Cardiac septum (tissue), 1 donor: ENCODE results near the gene ATP2B2. TPM values are rescaled to one million over a fixed set of nuclear protein-coding genes. Genes with fewer than 3 reads are reported as not detected.

Experiments used
- DNase-seq: peaks from one replicate; pipeline ENCODE4 v3.0.0-alpha.2; 2020; ENCODE audit warnings: low spot score
- intact Hi-C: fragments of 100-400 bp; cut with DNase I; formaldehyde crosslinking; loops from one replicate; pipeline ENCODE4 v1.14.0; 2022
- total RNA-seq: library from RNA; stranded (reverse); fragmentation: NEBNext Ultra II Directional; extraction: Animal tissue kit (Norgen Biotek cat#: 25700); gene quantifications from one replicate; pipeline ENCODE4 v1.2.1, GENCODE V29; 2021
- donor health status: DM: no; HTN: no; CAD: no.

Gene ATP2B2
- total RNA-seq, 1 donor from 2014 or later: 0.13 TPM

DNA sequence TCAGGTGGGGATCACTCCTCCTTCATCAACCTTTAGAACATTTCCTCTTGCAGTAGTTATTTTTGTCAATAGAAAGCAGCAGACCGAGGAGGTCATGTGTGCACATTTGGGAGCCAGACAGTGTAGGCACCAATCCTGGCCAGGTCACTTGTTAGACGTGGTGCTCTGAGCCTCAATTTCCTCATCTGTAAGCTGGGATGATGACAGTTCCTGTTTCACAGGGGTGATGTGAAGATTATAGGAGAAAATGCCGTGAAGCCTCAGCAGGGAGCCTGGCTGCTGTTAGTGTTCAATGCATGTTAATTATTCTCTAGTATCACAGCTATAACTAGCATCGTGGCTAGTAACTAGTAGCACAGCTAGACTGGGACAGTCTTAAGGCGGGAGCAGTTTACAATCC, 64.7 kb downstream of the ATP2B2 start:
- no peak for DNase-seq
- intact Hi-C loops: no loop called here

GRCh38 chr3:10438902-10439610, 66.3 kb downstream of the ATP2B2 start:
- no peak for DNase-seq
- intact Hi-C loops: no loop called here

DNA sequence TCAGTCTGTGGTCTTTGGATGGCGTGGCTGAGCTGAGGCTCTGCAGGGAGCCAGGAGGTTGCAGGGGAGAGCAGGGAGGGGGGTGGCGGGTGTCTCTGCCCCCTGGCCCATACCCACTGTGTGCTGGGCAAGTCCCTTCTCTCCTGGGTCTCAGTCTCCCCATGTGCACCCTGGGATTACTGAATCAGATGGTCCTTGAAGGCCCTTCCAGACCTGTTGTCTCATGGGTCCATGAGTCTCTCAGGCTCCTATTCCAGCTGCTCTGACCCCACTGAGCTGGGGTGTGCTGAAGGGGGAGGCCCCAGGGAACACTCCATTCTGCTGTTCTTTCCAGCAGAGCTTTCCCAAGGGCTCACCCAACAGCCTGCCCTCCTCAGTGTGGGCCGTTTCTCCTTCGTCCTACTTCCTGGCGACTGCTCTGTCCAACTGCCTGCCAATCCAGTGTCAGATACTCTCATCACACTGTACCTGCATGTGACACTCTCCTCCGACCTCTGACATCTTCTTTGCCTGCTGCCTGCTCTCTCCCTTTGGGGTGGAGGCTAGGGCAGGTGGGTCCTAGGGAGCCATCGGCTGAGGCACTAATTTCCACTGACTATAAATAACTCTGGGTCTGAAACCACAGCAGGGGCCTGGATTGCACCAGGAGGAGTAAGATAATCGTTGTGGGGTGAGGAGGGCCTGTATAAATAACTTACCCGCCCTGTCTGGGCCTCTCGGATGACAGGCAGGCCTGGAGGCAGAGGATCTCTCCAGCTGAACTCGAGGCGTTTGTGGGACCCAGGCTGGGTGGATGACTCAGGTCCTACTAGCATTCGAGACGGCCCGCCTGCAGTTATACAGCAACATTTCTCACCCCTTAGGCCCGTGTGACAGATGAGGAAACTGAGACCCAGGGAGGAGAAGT, 67.1 kb downstream of the ATP2B2 start:
- intact Hi-C loops: no loop called here
- DNase-seq: no peak

GRCh38 chr3:10437272-10437994, 68.0 kb downstream of the ATP2B2 start:
- intact Hi-C loops: no loop called here
- DNase-seq: no peak

DNA sequence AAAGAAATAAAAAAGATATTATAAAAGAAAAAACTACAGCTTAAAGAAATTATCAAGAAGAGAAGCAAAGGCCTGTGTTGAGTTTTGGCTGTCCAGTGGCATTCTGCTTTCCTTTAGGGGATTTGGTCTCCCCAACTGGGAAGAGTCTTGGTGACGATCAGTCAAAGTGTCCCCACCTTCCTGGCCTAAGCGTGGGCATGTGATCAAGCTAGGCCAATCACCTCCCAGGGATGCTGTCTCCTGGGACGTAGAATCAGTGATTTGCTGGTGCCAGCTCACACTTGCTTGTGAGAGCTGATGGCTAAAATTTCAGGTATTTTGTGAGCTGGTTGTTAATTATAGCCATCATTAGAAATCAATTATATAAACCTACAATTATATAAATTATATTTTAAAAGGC, 69.5 kb downstream of the ATP2B2 start:
- no peak for DNase-seq
- intact Hi-C loops: no loop called here

- DNase-seq: no peak
- intact Hi-C loops: no loop called here
Observed at GRCh38 chr3:10434938-10435336, 70.4 kb downstream of the ATP2B2 start.

- intact Hi-C loops: no loop called here
- no peak for DNase-seq
Observed at GRCh38 chr3:10434144-10434937, 71.0 kb downstream of the ATP2B2 start.

DNA sequence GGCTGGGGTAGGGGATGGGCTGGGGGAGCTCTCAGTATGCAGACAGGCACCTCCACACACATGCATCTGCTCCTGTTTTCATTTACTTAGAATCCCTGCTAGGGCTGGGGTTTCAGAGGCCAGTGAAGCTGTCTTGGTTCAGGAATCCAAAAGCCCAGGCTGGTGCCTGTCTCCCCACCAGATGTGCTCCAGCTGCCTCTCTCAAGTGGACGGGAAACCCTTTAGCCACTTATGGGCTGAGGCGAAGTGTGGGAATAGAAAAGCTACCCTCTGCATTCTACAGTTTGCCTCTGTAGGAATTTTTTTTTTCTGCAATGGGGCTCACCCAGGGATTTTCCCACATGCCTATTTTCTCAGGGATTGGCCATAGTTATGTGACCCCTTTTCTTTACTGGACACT, 72.5 kb downstream of the ATP2B2 start:
- intact Hi-C loops: no loop called here
- no peak for DNase-seq

DNA sequence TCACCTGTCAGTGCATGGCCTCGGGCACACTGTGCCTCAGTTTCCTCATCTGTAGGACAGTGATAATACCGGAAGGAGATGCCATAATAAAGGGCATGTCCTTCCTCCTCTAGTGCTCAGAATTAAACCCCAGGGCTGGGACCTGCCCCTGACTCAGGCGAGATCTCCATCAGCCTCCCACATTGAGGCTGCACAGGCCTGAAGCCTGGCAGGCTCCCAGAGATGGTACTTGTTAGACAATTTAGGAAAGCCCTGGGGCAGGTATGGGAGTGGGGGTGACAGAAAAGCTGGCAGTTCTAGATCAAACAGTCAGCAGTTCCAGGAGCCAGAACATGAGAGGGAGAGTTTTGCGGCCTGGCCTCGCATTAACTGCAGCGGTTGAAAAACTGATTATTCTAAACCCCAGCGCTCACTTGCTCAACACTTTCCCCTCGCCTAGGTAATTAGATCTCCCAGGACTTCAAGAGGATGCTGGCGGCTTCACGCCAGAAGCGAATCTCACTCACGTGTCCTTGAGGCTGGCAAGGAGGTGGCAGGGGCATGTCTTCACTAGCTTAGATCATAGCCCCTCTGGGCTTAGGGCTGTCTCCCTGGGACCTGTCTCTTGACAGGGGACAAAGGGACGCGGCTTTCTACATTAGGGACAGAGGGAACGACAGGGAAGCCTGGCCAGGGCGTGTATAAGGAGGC, 73.1 kb downstream of the ATP2B2 start:
- intact Hi-C loops: no loop called here
- no peak for DNase-seq

- DNase-seq: no peak
- intact Hi-C loops: no loop called here
Observed at GRCh38 chr3:10430805-10431204, 74.6 kb downstream of the ATP2B2 start.

DNA sequence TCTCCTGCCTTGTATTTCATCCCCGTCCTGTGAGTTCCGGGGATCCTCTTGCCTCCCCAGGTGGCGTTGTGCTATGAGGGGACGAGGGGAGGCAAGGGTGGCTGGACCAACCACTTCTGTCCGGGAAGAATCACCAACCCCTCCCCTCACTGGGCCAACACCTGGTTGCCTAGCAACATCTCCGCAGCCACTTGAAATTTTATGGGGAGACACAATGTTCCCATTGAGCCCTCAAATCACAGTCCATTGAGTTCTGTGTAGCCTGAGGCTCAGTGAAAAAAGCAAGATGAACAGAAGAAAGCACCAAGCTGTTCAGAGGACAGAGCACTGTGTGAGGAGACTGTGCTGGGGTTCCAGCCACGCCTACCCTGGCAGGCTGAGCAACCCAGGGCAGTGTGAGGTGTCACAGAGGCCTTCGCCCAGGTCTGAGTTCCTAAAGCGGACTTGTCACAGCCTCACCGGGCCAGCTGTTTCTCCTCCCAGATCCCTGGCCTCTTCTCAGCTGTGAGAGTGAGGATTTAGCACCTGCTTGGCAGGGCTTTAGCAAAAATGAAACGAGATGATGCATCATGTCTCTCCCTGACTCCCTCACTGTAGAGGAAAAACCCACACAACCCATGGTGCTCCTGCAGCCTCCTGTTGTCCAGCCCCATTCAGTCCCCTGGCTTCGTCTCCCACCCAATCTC, 76.8 kb downstream of the ATP2B2 start:
- no peak for DNase-seq
- intact Hi-C loops: no loop called here

DNA sequence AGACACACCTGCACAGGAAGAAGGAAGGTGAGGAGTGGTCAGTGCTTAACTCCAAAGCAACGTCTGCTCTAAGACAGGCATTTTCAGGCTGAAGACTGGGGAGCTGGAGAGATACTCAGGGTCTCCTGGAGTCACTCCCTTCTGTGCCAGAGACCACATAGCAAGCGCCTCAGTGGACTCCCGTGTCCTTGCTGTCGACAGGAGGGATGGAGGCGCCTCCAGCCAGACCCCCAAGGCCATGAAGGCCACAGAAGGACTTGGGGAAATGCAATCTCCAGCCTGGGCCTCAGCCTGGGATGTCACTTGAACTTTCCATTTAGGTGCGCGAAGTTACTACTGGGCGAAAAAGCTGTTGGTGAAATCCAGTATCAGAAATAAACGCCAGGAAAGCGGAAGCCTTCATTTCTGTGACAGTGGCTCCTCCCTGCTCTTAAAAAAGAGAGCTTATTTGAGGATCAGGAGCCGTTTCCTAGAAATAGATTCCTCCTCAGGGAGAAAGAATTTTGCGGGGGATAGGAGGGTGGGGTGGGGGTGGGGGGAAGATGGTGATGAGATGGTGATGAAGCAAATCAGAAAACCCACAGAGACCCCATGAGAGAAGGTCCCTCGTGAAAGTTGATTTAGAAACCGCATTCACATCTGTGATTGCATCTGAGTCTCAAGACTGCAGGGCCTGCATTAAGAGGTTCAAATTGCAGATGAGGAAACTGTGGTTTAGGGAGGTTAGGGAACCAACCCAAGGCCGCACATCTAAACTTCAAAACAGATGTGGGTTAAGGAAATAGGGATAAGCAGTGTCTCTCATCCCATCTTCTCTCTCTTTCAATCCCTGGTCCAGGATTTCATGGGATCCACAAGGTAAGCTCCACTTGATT, 78.8 kb downstream of the ATP2B2 start:
- intact Hi-C loops: no loop called here
- DNase-seq: no peak

DNA sequence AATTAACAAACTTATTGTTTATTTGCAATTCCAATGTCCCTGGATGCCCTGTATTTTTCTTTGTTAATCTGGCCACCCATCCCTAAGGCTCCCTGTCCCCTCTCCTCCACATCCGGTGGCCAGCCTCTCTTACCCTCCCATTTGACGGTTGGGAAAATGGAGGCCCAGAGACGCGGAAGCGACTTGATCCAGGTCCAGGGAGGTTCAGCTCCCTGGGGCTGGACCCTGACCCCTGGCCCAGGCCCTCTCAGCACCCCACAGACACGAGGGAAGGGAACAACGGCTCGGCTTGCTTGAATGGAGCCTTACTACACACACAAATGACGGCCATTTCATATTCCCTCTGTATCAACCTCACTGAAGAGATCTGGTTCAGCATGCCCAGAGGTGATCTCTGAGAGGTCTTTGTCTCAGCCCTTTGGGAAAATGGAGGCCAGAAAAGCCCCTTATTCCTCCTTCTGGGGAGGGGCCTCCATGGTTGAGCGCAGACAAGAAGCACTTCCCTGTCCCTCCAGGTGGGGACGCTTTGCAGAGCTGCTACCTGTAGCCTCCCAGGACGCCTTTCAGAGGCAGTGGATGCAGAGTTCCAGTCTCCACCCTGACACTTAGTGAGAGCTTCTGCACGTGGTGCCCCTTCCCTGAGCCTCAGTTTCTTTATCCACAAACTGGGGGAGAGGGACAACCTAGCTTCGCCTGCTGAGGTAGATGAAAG, 82.1 kb downstream of the ATP2B2 start:
- no peak for DNase-seq

GRCh38 chr3:10421996-10422395, 83.4 kb downstream of the ATP2B2 start:
- DNase-seq: no peak
- intact Hi-C loops: no loop called here

More for the DNA sequence above, 82.1 kb downstream of the ATP2B2 start:
- intact Hi-C loops: no loop called here

DNA sequence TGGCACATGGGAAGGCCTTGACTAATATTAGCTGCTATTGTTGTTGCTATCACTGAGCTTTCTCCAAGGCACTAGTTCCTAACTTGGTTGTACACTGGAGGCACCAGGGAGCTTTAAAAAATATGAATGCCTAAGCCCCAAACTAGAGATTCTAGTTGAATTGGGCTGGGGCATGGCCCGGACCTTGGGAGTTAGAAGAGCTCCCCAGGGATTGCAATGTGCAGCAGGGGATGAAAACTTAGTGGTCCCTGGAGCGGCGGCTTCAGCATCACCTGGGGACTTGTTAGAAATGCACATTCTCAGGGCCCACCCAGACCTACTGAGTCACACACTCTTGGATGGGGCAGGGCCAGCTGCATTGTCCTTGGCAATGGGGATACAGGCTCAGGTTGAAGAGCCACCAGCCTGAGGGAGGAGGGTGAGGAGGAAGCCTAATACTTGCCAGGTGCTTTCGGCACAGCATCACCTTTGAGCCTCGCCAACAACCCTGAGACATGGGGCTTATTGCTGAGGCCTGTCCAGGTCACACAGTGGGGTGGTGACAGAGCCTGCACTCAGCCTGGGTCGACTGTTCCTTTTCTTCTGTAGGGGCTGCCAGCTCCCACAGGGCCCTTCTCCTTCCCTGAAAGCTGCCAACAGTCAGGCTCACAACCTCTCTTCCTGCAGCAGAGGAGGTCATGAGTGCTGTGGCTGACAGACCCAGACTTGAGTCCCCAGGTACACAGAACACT, 84.5 kb downstream of the ATP2B2 start:
- DNase-seq: no peak
- intact Hi-C loops: no loop called here

DNA sequence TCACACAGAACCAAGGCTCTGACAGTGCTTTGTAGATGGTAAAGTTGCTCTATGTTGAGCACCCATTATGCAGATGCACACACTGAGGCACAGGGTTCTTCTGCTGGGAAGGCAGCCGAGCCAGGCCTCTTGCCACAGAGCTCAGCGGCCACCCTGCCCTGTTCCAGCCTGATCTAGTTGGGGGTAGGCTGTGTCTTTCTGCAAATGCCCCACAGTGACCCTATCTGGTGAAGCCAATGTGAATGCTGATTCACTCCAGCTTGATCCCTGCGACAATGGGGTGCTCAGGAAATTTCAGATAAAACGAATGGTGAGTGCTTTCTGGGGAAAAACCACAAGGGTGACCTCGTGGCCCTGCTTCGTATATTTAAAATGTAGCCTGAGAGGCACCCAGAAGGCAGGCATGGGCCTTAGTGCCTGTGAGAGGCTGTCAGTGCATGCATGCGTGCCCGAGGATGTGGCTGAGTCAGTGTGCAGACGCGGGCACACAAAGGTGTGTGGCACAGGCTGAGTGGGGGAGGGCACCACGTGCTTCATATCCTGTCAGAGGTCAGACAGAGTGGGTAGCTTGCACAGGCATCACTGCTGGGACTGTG, 85.7 kb downstream of the ATP2B2 start:
- intact Hi-C loops: no loop called here

More for the DNA sequence above, 85.7 kb downstream of the ATP2B2 start:
- DNase-seq: no peak
